ENCODE data around the gene MRPS27. TPM values are rescaled to one million over a fixed set of nuclear protein-coding genes. Genes with fewer than 3 reads are reported as not detected.
"Not testable (repeated sequence)": the region's sequence is repeated elsewhere in the genome, so short reads cannot be mapped to it uniquely, and the experiment has no call there.

Gene MRPS27
- total RNA-seq, 1 donor from 2014 or later: 88.2 TPM

- H3K4me1 Mint-ChIP-seq (ENCODE audit: low read depth): peaks cover 27% of the 10 kb centered on the region
- no peak overlapping the region for H3K27ac Mint-ChIP-seq
- no peaks in the 10 kb centered on the region for H3K27me3 Mint-ChIP-seq (ENCODE audit: insufficient read depth)
- intact Hi-C loops (cut with micrococcal nuclease): no loop called here
- peak overlapping the region; percentile 11 for H3K4me3 Mint-ChIP-seq
- no peak for DNase-seq (ENCODE audit: low spot score)
- H3K9me3 Mint-ChIP-seq: no peaks in the 10 kb centered on the region
- peaks cover 37% of the 10 kb centered on the region for H3K36me3 Mint-ChIP-seq (ENCODE audit: low read depth)
These were observed 5.4 kb downstream of the MRPS27 start for GRCh38 chr5:72314571-72315172.

- Mint-ChIP-seq H3K4me3 (peak overlapping the region; percentile 15), H3K36me3 (ENCODE audit: low read depth) (peaks cover 39% of the 10 kb centered on the region), H3K27ac (no peak overlapping the region), H3K27me3 (ENCODE audit: insufficient read depth) (peaks cover 2% of the 10 kb centered on the region), H3K4me1 (ENCODE audit: low read depth) (peaks cover 28% of the 10 kb centered on the region), H3K9me3 (no peaks in the 10 kb centered on the region)
- intact Hi-C loops (cut with micrococcal nuclease): no loop called here
- DNase-seq (ENCODE audit: low spot score): no peak
These were observed 6.9 kb downstream of the MRPS27 start for GRCh38 chr5:72313141-72313540.

GRCh38 chr5:72308853-72309191 lies 11.2 kb downstream of the MRPS27 start:
- no peaks in the 10 kb centered on the region for H3K9me3 Mint-ChIP-seq
- peak overlapping the region; percentile 99 for H3K27ac Mint-ChIP-seq
- peaks cover 36% of the 10 kb centered on the region for H3K4me1 Mint-ChIP-seq (ENCODE audit: low read depth)
- H3K27me3 Mint-ChIP-seq (ENCODE audit: insufficient read depth): peaks cover 2% of the 10 kb centered on the region
- intact Hi-C loops (cut with micrococcal nuclease): loop anchor here (1.0 to 5.0 kb wide), 8 partner anchors 11 to 854 kb away; partner anchors contain the start of genes BDP1, MCCC2, MRPS27 and PTCD2
- no peak for DNase-seq (ENCODE audit: low spot score)
- peak overlapping the region; percentile 90 for H3K4me3 Mint-ChIP-seq
- peaks cover 38% of the 10 kb centered on the region for H3K36me3 Mint-ChIP-seq (ENCODE audit: low read depth)

- H3K27ac Mint-ChIP-seq: peak overlapping the region; percentile 99
These were observed 11.8 kb downstream of the MRPS27 start for GRCh38 chr5:72307968-72308852.

GRCh38 chr5:72307573-72307967 lies 12.5 kb downstream of the MRPS27 start:
- no peak for DNase-seq (ENCODE audit: low spot score)
- H3K9me3 Mint-ChIP-seq: no peaks in the 10 kb centered on the region
- intact Hi-C loops (cut with micrococcal nuclease): loop anchor here (5.0 kb wide), 1 partner anchor 510 kb away; the partner anchor contains the start of gene TNPO1
- H3K4me1 Mint-ChIP-seq (ENCODE audit: low read depth): peaks cover 37% of the 10 kb centered on the region
- peaks cover 33% of the 10 kb centered on the region for H3K36me3 Mint-ChIP-seq (ENCODE audit: low read depth)
- H3K27ac Mint-ChIP-seq: peak overlapping the region; percentile 99
- peak overlapping the region; percentile 90 for H3K4me3 Mint-ChIP-seq
- peaks cover 2% of the 10 kb centered on the region for H3K27me3 Mint-ChIP-seq (ENCODE audit: insufficient read depth)

More at GRCh38 chr5:72307968-72308852, 11.8 kb downstream of the MRPS27 start:
- peak overlapping the region; percentile 90 for H3K4me3 Mint-ChIP-seq
- intact Hi-C loops (cut with micrococcal nuclease): loop anchor here (1.0 to 5.0 kb wide), 8 partner anchors 12 to 853 kb away; partner anchors contain the start of genes BDP1, MCCC2, MRPS27 and PTCD2
- DNase-seq (ENCODE audit: low spot score): peak; percentile 95
- peaks cover 35% of the 10 kb centered on the region for H3K36me3 Mint-ChIP-seq (ENCODE audit: low read depth)
- H3K4me1 Mint-ChIP-seq (ENCODE audit: low read depth): peaks cover 37% of the 10 kb centered on the region
- H3K9me3 Mint-ChIP-seq: no peaks in the 10 kb centered on the region
- H3K27me3 Mint-ChIP-seq (ENCODE audit: insufficient read depth): peaks cover 2% of the 10 kb centered on the region

GRCh38 chr5:72305194-72306142 lies 14.6 kb downstream of the MRPS27 start:
- Mint-ChIP-seq H3K4me3 (no peak overlapping the region), H3K27ac (no peak overlapping the region)

GRCh38 chr5:72302171-72302570 lies 17.9 kb downstream of the MRPS27 start:
- Mint-ChIP-seq H3K4me3 (no peak overlapping the region), H3K27me3 (ENCODE audit: insufficient read depth) (no peaks in the 10 kb centered on the region), H3K36me3 (ENCODE audit: low read depth) (peaks cover 20% of the 10 kb centered on the region), H3K4me1 (ENCODE audit: low read depth) (peaks cover 42% of the 10 kb centered on the region), H3K27ac (no peak overlapping the region), H3K9me3 (no peaks in the 10 kb centered on the region)
- DNase-seq (ENCODE audit: low spot score): no peak
- intact Hi-C loops (cut with micrococcal nuclease): no loop called here

More at GRCh38 chr5:72305194-72306142, 14.6 kb downstream of the MRPS27 start:
- intact Hi-C loops (cut with micrococcal nuclease): loop anchor here (5.0 kb wide), 1 partner anchor 512 kb away; the partner anchor contains the start of gene TNPO1
- no peak for DNase-seq (ENCODE audit: low spot score)
- Mint-ChIP-seq H3K36me3 (ENCODE audit: low read depth) (peaks cover 22% of the 10 kb centered on the region), H3K9me3 (no peaks in the 10 kb centered on the region), H3K4me1 (ENCODE audit: low read depth) (peaks cover 41% of the 10 kb centered on the region), H3K27me3 (ENCODE audit: insufficient read depth) (peaks cover 2% of the 10 kb centered on the region)

GRCh38 chr5:72301557-72301956 lies 18.5 kb downstream of the MRPS27 start:
- Mint-ChIP-seq H3K9me3 (no peaks in the 10 kb centered on the region), H3K36me3 (ENCODE audit: low read depth) (peaks cover 20% of the 10 kb centered on the region), H3K27me3 (ENCODE audit: insufficient read depth) (no peaks in the 10 kb centered on the region), H3K4me1 (ENCODE audit: low read depth) (peaks cover 42% of the 10 kb centered on the region), H3K27ac (no peak overlapping the region), H3K4me3 (no peak overlapping the region)
- intact Hi-C loops (cut with micrococcal nuclease): no loop called here
- DNase-seq (ENCODE audit: low spot score): no peak

- no peak for DNase-seq (ENCODE audit: low spot score)
- peaks cover 36% of the 10 kb centered on the region for H3K4me1 Mint-ChIP-seq (ENCODE audit: low read depth)
- H3K4me3 Mint-ChIP-seq: no peak overlapping the region
- H3K36me3 Mint-ChIP-seq (ENCODE audit: low read depth): peaks cover 23% of the 10 kb centered on the region
- no peak overlapping the region for H3K27ac Mint-ChIP-seq
- intact Hi-C loops (cut with micrococcal nuclease): no loop called here
- H3K27me3 Mint-ChIP-seq (ENCODE audit: insufficient read depth): no peaks in the 10 kb centered on the region
- no peaks in the 10 kb centered on the region for H3K9me3 Mint-ChIP-seq
These were observed 19.3 kb downstream of the MRPS27 start for GRCh38 chr5:72300590-72301339.

GRCh38 chr5:72298711-72299110 lies 21.3 kb downstream of the MRPS27 start:
- no peak overlapping the region for H3K27ac Mint-ChIP-seq
- H3K27me3 Mint-ChIP-seq (ENCODE audit: insufficient read depth): no peaks in the 10 kb centered on the region
- H3K4me3 Mint-ChIP-seq: no peak overlapping the region
- DNase-seq (ENCODE audit: low spot score): no peak
- H3K9me3 Mint-ChIP-seq: no peaks in the 10 kb centered on the region
- H3K36me3 Mint-ChIP-seq (ENCODE audit: low read depth): peaks cover 22% of the 10 kb centered on the region
- intact Hi-C loops (cut with micrococcal nuclease): no loop called here
- peaks cover 26% of the 10 kb centered on the region for H3K4me1 Mint-ChIP-seq (ENCODE audit: low read depth)

- Mint-ChIP-seq H3K4me1 (ENCODE audit: low read depth) (peaks cover 26% of the 10 kb centered on the region), H3K36me3 (ENCODE audit: low read depth) (peaks cover 24% of the 10 kb centered on the region)
- H3K4me3 Mint-ChIP-seq; DNase-seq (ENCODE audit: low spot score); H3K27ac Mint-ChIP-seq; H3K27me3 Mint-ChIP-seq (ENCODE audit: insufficient read depth); H3K9me3 Mint-ChIP-seq; intact Hi-C loops (cut with micrococcal nuclease): not testable (repeated sequence)
These were observed 21.9 kb downstream of the MRPS27 start for GRCh38 chr5:72298136-72298535.

GRCh38 chr5:72296256-72296655 lies 23.8 kb downstream of the MRPS27 start:
- Mint-ChIP-seq H3K4me3 (no peak overlapping the region), H3K9me3 (no peaks in the 10 kb centered on the region), H3K27ac (no peak overlapping the region), H3K36me3 (ENCODE audit: low read depth) (peaks cover 22% of the 10 kb centered on the region), H3K27me3 (ENCODE audit: insufficient read depth) (no peaks in the 10 kb centered on the region), H3K4me1 (ENCODE audit: low read depth) (peaks cover 26% of the 10 kb centered on the region)
- no peak for DNase-seq (ENCODE audit: low spot score)
- intact Hi-C loops (cut with micrococcal nuclease): no loop called here

Measured in activated T-helper 1 cell treated with anti-CD3 and anti-CD28 coated beads, Interleukin-12 subunit alpha, Interleukin-12 subunit beta, Interleukin-2, Interleukin-4 antibody, amounts not matched to agents 30 ng/mL and 10 ng/mL and 1 ng/mL, durations not matched to agents 14 hours and 24 hours and 36 hours (primary cell).